COLO829 (cell line): Measurements from ENCODE around the gene HSPBP1.
A peak's percentile ranks its signal among the peaks of the same experiment; 100 is the strongest.

ENCODE experiments used
- DNase-seq: peaks from one replicate; pipeline ENCODE4 v3.0.0; 2012; ENCODE audit warnings: low spot score

The HSPBP1 gene

DNA sequence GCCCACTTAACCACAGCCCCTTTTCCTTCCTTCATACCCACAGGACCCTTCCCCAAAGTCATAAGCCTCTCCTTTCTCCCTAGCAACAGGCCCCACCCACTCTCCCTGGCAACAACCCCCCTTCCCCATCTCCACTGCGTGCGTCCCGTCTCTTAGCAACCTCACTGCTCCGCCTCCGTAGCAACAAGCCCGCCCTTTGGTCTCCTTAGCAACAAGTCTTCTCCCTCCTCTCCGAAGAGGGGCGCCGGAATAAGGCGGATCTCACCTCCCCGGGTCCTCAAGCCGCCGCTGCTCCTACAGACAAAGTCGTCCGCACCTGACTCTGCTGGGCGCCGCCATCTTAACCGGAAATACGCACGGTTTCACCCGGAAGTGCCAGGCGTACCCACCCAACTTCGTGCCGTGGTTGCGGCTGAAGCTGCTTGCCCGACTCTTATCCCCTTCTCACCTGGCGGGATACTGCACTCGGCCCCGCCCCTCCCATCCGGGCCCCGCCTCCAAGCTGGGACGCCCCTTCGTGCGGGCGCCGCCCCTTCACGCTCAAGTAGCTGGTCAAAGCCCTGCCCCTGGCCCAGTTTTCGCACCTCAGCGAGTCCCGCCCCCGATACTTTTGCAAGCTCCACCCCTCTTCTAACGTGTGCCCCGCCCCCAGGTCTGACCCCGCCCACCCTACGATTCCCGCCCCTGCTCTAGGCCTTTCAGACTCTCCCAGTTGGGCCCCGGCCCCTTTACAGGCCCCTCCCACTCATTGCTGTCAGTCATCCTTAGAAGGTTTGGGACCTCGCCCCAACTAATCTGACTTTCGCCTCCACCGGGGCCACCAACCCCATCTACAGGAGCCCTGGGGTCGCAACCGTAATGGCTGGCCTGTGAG lies at the start of gene HSPBP1:
HSPBP1 (minus strand) TSS at position 341 of the 874 bp plus-strand sequence. CDS start 502 bp downstream, outside the sequence.
- peak; percentile 85 for DNase-seq

DNA sequence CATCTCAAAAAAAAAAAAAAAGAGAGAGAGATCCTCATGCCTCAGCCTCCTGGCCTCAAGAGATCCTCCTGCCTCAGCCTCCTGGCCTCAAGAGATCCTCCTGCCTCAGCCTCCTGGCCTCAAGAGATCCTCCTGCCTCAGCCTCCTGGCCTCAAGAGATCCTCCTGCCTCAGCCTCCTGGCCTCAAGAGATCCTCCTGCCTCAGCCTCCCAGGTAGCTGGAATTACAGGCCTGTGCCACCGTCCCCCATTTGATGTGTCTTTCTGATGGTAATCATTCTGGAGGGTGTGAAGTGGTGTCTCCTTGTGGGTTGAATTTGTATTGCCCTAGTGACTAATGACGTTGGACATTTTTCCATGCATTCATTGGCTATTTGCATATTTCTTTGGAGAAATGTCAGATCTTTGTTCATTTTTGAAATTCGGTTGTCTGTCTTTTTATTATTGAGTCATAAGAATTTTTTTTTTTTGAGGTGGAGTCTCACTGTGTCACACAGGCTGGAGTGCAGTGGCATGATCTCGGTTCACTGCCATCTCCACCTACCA lies 48.9 kb upstream of the HSPBP1 start:
- DNase-seq = peak; percentile 48

GRCh38 chr19:55325172-55325571 lies 45.3 kb upstream of the HSPBP1 start, which contains the start of gene TMEM150B:
TSS of gene TMEM150B (minus strand) at chr19:55325341. CDS start at chr19:55321036, 4,305 bp downstream.
- DNase-seq = no peak

DNA sequence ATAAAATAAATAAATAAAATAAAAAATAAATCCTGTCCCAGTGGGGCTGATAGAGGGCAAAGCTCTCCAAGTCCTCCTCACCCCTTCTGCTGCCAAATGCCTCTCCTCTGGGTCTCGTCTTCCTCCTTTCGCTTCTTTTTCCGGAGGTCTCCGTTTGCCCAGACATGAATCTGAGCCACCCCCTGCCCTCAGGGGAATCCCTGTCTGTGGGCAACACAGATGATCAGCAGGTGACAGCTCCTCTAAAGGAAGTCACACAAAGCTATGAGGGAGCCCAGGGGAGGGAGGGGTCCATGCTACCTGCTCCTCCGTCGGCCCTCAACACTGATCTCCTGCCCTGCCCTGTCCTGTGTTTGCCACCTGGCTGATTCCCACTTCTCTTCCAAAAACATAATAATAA lies 44.8 kb upstream of the HSPBP1 start:
- no peak for DNase-seq

GRCh38 chr19:55322204-55322885 lies 42.4 kb upstream of the HSPBP1 start:
- no peak for DNase-seq

- DNase-seq = no peak
Measured at GRCh38 chr19:55321466-55322137, 41.7 kb upstream of the HSPBP1 start.

DNA sequence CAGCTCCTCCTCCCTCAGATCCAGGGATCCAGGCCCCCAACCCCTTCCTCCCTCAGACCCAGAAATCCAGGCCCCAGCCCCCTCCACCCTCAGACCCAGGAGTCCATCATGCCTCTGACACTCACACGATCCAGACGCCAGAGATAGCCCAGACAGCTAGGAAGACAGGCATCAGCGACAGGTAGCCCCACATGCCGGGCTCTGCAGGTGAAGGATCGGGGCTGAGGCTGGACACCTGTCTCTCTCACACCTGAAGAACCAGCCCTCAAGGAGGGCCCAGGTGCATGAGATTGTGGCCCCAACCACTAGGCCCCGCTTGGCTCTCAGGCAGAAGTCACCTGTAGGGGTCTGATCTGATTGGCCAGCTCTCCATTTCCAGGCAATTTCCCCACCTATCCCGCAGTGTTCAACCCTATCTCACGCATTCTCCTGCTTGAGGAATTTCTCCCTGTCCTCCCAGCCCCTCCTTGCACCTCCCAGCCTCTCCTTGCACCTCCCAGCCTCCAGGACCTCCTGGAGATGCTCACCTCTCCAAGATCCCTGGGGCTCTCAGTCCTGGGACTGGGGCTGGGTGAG lies 41.0 kb upstream of the HSPBP1 start:
- no peak for DNase-seq

- DNase-seq = peak; percentile 58
Measured at GRCh38 chr19:55319785-55320184, 39.9 kb upstream of the HSPBP1 start.

- no peak for DNase-seq
Measured at GRCh38 chr19:55316646-55317045, 36.7 kb upstream of the HSPBP1 start.

DNA sequence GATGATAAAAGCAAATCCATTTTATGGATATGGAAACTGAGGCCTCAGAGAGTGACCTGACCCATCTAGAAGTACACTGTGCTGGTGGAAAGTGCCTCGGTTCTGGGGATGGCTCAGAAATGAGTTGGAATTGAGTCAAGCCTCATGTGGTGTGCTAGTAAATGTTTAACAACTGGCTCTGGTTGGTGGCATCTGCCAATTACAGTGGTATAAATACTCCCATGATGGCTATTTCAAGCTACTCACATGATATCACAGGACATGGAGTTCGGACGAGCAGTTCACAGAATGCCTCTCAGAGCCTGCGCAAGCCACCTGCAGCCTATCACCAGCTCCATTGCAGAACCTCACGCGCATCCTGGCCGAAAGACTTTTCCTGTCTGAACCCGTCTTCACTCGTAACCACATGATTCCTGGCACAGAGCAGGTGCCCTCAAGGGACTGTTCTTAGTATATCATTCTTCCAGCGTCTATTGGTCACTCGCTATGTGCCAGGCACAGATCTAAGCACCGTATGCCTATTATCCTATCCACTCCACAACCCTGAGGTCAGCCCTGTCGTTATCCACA lies 36.1 kb upstream of the HSPBP1 start:
- no peak for DNase-seq

DNA sequence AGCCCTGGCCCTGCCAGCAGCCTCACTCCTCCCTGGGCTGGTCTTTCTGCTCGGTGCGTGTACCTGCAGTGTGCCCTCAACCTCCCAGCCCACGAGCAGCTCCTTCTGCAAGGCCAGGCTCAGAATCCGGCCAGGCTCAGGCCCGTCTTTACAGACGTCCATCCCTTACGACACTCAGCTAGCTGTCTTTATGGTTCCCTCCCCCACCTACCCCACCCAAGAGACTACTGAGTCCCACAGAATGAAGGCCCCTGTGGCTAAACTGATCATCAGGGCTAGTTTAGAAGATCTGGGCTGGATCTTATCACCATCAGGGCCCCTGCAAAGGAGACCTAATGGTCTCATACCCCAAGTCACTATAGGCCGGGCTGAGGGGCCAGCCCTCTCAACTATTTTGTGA lies 34.5 kb upstream of the HSPBP1 start:
- no peak for DNase-seq

DNA sequence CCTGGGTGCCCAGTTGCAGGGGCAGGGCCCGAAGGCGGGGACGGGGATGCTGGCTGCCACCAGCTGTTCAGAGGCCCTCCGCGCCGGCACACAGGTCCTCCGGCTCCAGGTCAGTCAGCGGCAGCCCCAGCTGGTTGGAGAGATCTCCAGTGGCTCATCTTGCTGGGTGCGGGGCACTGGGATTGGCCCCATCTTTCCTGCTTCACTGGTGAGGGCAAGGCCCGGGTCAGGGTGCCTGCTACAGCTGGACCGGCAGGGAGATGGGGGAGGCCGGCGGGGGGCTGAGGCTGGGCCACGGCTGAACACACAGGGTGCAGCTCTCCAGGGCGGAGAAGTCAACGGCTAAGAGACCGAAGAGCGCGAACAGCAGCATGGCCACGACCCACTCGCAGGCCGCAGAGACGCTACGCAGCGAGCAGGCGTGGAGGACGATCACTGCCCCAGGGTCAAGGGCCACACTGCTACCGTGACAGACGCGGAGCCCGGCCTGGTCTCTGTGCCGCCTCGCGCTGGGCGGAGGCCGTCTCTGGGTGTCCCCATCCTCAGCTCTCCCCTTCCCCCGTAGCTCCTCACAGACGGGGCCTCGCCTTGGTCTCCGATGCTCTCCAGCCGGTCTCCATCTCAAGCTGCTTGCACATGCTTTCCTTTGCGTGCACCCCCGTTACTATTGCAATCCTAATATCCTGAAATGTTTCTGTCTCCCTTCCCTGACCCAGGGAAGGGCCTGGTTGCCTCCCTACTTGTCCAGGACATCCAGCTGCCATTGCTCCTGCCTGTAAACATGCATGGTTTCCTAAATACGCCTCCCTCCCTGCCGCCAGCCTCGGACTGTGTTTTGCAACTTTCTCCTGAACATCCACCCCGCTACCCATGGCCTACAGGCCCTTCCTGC lies 33.0 kb upstream of the HSPBP1 start:
- no peak for DNase-seq

DNA sequence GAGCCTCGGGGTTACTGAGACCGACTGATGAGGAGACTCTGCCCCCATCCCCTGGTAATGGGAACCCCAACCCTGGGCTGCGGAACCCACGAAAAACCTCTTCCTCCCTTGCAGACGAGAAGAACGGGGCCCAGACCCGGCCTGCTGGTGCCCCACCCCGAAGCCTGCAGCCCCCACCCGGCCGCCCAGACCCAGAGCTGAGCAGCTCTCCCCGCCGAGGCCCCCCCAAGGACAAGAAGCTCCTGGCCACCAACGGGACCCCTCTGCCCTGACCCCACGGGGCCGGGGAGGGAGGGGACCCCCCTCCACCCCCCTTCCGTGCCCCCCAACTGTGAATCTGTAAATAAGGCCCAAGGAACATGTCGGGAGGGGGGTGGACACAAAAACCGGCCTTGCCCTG lies 31.9 kb upstream of the HSPBP1 start:
- no peak for DNase-seq

DNA sequence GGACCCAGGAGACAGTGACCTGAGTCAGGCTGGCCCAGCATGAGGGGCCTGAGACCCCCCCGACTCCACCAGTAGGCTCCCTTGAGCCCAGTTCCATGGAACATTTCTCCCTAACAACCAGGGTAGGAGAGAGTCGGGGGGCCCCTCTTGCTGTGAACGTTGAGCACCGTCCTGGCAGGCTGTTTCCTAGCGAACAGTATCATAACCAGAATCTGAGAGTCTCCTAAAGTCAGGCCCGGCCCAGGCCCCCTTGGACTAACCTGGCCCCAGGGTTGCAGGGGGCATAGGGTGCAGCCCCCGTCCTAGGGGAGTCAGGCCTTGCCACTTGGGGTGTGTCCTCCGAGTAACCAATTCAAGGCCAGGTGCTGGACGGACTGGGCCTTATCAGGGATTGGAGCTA lies 31.5 kb upstream of the HSPBP1 start:
- DNase-seq = no peak

DNA sequence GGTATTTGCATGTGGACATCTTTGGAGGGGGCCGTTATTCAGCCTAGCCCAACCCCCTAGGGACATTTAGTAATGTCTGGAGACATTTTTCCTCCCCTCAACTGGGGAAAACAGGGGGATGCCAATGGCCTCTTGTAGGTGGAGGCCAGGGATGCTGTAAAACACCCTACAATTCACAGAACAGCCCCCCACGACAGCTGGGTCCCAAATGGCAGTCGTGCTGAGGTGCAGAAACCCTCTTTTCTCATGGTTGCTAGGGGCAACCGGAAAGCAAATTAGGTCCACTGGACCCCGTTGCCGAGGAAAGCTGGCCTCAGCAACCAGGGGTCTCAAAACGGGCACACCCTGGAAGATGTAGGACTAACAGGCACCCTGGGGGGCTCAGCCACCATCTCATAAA lies 30.6 kb upstream of the HSPBP1 start:
- DNase-seq = no peak

GRCh38 chr19:55309448-55309847 lies 29.5 kb upstream of the HSPBP1 start:
- DNase-seq = no peak

DNA sequence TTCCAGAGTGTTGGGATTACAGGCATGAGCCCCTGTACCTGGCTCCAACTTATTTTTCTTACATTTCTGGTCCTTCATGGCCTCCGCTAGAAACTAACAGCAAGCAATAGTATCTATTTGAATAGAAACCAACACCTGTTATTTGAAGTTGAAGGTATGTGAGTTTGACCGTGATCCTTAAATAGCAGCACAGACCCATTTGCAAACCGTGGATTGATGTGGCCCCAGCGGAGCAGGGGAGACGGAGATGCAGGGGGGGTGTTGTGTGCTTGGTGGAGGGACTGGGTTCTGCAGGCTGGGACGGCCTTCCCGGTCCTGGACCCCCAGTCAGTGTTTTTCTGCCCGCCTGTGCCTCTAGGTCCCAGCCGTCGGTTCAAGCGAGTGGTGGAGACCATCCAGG lies 28.4 kb upstream of the HSPBP1 start:
- DNase-seq = no peak

- DNase-seq = no peak
Measured at GRCh38 chr19:55306712-55307111, 26.8 kb upstream of the HSPBP1 start.

DNA sequence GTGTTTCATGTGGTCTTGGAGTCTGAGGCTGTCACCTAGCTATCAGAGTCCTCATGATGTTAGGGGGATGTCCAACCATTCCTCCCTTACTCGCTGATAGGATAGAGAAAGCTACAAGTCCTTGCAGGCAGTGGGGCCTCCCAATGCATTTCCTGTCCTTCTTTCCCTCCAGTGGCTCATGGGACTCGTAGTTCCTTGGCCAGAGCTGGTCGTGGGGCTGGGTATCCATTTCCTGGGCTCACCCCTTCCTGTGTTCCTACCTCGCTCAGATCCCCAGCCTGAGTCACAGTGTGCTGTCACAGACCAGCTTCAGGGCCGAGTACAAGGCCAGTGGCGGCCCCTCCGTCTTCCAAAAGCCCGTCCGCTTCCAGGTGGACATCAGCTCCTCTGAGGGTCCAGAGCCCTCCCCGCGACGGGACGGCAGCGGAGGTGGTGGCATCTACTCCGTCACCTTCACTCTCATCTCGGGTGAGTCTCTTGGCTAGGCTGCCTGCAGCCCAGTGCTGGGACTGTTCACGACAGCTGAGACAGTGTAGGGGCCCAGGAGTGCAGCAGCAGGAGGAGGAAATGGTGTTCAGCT lies 26.2 kb upstream of the HSPBP1 start:
- DNase-seq = no peak

GRCh38 chr19:55305491-55305890 lies 25.6 kb upstream of the HSPBP1 start:
- peak; percentile 53 for DNase-seq
